Urothelium cell line (cell line): ENCODE data around the gene WDHD1.
"Not testable (repeated sequence)": the region's sequence is repeated elsewhere in the genome, so short reads cannot be mapped to it uniquely, and the experiment has no call there.

Experiments
- DNase-seq: peaks from one replicate; pipeline ENCODE4 v3.0.0; 2011; ENCODE audit warnings: low spot score, mixed read lengths
- FAIRE-seq: peaks from 2 replicates; lab custom pipeline; 2011; peaks lifted over from hg19 to GRCh38; lab: Jason Lieb, UNC

Gene WDHD1

DNA sequence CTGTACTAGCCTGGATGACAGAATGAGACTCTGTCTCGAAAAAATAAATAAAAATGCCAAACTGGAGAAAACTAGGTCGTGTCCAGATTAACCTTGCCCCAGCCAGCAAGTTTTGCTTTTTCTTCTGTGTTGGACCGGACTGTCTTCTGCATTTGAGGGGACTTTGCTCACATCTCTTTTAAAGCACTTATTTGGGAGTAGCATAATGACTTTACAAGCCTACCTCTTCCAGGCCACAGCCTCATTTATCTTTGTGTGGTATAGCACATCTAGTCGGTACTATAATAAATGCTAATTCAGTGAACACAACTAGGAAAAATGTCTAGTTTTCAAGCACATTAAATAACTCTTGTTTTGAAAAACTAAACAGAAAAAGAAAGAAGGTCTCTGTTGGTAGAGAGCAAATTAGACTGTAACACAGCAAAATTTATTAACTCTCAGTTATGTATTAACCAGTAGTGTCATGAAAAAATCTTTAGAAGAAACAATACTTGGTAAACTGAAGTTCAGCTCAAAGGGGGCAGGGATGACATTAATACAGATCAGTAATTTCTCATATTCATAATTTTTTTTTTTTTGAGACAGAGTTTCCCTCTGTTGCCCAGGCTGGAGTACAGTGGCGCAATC lies 52.0 kb downstream of the WDHD1 start:
- DNase-seq (no peak), FAIRE-seq (peak; percentile 61)

DNA sequence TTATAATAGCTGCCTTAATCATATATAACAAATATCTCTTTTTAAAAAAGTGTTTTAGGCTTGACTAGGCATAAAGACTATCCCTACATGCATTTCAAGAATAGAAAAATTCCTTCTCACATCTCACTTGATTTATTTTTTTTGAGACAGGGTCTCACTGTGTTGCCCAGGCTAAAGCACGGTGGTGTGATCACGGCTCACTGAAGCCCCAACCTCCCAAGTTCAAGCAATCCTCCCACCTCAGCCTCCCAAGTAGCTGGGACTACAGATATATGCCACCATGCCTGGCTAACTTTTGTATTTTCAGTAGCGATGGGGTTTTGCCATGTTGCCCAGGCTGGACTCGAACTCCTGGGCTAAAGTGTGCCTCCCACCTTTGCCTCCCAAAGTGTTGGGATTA lies 59.4 kb downstream of the WDHD1 start:
- FAIRE-seq = no peak
- DNase-seq = no peak

DNA sequence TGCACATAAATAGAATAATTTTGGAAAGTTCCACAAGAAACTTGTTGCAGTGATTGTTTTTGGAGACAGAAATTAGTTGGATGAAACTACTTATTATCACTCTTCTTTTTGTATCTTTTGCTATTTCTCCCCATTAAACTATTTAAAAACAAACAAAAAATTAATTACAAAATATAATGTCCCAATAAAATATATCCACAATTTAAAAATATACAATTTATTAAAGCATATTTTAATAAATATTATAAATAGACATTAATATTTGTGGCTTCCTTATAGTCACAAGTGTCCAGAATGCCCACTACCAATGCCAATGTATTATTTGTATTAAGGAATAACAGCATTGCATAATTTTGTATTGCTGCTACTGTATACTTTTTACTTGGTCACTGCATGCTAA lies 71.8 kb downstream of the WDHD1 start:
- no peak for DNase-seq
- no peak for FAIRE-seq

DNA sequence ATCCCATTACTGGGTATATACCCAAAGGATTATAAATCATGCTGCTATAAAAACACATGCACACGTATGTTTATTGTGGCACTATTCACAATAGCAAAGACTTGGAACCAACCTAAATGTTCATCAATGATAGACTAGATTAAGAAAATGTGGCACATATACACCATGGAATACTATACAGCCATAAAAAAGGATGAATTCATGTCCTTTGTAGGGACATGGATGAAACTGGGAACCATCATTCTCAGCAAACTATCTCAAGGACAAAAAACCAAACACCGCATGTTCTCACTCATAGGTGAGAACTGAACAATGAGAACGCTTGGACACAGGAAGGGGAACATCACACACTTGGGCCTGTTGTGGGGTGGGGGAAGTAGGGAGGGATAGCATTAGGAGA lies 73.3 kb downstream of the WDHD1 start:
- not testable (repeated sequence) for FAIRE-seq, DNase-seq

DNA sequence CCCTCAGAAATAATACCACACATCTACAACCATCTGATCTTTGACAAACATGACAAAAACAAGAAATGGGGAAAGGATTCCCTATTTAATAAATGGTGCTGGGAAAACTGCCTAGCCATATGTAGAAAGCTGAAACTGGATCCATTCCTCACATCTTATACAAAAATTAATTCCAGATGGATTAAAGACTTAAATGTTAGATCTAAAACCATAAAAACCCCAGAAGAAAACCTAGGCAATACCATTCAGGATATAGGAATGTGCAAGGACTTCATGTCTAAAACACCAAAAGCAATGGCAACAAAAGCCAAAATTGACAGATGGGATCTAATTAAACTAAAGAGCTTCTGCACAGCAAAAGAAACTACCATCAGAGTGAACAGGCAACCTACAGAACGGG lies 74.1 kb downstream of the WDHD1 start:
- not testable (repeated sequence) for DNase-seq, FAIRE-seq

DNA sequence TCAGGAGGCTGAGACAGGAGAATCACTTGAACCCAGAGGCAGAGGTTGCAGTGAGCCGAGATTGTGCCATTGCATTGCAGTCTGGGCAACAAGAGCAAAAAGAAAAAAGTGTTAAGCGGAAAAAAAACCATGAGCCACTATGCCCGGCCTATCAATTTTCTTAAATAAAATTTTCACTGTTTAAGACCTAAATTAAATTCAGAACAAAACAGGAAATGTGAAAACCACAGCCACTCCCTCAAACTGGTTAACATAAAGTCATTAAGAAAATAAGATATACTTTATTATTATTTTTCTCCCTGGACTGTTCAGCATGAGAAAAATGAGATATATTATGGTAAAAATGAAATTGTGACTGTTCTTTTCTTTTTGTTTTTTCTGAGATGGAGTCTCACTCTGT lies 79.7 kb downstream of the WDHD1 start:
- DNase-seq (no peak), FAIRE-seq (no peak)

DNA sequence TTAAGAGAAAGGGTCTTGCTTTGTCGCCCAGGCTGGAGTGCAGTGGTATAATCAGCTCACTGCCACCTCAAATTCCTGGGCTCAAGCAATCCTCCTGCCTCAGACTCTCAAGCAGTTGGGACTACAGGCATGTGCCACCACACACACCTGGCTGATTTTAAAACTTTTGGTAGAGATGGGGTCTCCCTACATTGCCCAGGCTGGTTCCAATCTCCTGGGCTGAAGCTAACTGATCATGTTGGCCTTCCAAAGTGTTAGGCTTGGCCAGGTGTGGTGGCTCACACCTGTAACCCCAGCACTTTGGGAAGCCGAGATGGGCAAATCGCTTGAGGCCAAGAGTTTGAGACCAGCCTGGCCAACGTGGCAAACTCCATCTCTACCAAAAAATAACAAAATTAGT lies 80.4 kb downstream of the WDHD1 start:
- DNase-seq = no peak
- no peak for FAIRE-seq

DNA sequence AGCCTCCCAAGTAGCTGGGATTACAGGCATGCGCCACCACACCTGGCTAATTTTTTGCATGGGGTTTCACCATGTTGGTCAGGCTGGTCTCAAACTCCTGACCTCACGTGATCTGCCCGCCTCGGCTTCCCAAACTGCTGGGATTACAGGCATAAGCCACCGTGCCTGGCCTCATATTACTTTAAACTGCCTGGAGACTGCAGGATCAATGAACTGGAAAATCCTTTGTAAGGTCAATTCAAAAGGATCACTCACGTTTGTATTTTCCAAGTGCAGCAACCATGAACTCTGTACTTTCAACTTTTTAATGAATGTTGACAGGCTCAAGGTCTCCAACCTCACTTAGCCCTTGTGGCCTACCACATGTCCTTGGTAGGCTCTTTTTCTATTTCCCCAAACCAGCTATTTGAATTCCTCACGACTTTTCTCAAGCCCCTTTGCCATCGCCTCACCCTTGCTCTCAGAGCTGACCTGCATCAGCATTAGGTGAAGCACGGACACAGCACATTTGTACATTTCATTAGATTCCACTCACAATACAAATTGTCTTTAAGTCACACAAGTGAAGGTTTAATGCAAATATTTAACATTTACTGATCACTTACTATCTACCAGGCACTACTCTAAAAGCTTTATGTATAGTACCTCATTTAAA lies 82.0 kb downstream of the WDHD1 start:
- DNase-seq = no peak
- FAIRE-seq = no peak

DNA sequence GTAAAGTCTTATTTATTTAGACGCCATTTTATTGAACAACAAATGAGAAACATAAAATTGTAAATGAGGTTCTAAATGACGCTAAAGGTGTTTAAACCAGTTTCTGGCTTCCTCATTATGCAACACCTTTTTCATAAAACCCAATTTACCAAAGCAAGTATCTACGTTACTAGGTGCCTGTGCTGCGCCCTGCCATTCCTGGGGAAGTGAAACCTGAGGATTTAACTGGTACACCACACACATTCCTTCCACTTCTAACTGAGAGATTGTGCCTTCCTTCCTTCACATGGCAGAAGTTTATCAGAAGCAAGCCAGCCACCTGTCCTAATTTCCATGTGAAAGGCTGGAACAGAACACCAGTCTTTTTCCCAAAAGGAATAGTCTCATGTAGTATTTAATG lies 84.0 kb downstream of the WDHD1 start:
- FAIRE-seq = no peak
- DNase-seq = no peak

DNA sequence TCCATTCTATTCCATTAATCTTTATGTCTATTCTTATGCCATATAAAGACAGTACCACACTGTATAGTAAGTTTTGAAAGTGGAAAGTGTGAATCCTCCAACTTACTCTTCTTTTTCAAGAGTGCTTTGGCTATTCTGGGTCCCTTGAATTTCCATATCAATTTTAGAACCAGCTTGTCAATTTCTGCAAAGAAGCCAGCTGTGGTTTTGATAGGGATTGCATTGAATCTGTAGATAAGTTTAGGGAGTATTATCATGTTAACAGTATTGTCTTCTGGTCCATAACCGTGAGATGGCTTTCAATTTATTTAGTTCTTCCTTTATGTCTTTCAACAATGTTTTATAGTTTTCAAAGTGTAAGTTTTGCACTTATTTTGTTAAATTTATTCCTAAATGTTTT lies 90.1 kb downstream of the WDHD1 start:
- FAIRE-seq (no peak), DNase-seq (no peak)

DNA sequence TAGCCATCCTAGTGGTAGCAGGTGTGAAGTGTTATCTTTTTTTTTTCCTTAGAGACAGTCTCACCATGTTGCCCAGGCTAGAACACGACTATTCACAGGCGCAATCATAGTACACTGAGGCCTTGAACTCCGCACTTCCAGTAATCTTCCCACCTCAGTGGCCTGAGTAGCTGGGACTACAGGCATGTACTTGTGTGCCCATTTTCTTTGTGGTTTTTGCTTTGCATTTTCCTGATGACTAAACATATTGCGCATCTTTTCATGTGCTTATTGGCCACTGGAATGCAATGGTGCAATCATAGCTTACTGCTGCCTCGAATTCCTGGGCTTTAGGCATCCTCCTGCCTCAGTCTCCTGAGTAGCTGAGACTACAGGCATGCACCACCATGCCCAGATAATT lies 90.9 kb downstream of the WDHD1 start:
- FAIRE-seq (no peak), DNase-seq (no peak)

DNA sequence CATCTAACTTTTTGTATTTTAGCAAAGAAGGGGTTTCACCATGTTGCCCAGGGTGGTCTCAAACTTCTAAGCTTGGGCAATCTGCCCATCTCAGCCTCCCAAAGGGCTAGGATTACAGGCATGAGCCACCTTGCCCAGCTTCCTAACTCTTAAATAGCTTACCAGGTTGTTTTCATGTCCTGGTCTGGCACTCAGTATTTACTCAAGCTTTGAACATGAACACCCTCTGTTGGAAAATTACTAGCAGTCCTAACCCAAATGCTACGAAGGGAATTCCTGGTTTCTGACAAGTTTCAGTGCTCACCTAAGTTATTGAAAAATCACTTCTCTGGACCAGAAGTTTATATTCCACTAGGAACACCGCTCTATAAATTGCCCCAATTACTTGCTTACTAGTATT lies 91.8 kb downstream of the WDHD1 start:
- DNase-seq (no peak), FAIRE-seq (no peak)

DNA sequence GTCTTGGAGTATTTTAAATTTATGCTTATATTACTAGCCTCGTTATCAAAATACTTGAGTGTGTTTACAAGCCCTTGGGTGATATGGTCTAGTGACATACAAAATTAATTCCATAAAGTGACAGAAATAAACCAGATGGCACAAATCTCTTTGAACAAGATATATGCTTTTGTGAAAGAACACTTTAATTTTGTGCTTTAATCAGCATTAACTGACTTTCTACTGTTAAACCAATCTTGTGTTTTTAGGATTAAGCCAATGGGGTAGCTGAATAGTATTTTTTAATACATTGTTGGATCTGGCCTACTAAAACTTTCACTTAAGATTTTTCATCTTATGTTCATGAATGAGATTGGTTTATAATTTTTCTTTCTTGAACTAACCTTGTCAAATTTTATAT lies 93.9 kb downstream of the WDHD1 start:
- FAIRE-seq (no peak), DNase-seq (no peak)

DNA sequence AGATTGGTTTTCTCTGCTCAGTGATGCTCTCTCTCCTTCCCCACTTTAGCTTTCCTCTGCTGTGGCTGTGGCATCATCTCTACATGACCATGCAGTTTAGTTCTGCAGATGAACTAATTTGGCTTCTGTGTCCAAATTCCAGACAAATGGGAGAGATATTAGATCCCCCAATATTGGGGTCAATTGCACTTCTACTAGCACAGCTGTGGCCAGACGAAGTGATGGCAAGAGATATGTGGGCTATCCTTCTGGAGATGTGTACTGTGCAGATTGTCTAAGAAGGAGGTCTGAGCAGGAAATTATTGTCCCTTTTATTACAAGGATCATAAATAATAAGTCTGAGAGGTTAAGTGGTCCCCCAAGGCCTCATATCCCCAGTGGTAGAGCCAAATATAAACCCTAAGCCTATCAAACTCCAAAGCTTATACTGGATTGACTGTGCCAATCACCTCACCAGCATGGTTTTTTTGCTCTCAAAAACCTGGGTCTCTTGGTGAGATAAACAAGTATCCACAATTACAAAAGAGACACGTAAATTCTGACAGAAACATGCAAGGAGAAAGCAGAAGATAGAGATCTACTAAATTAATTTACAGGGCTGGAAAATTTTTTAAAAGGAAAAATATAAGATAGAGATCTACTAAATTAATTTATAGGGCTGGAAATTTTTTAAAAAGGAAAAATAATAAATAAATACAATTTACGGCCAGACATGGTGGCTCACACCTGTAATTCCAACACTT lies 95.1 kb downstream of the WDHD1 start:
- peak; percentile 65 for FAIRE-seq
- DNase-seq = no peak

DNA sequence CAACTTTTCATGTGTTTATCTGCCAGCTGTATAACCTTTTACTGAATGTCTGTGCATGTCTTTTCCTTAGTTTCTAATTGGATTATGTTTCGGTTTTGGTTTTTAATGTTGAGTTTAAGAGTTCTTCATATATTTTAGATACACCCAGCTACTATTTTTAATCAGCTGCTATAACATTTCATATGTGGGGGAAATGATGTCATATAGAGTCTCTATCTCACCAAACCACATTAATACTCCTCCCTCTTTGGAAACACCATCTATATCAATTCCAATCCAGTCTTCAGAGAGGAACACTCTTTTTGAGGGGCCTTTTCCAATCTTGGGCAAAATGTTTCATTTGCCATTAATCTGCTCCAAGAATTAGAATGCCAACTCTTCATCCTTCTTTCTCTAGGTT lies 95.8 kb downstream of the WDHD1 start:
- FAIRE-seq = no peak
- DNase-seq = no peak

DNA sequence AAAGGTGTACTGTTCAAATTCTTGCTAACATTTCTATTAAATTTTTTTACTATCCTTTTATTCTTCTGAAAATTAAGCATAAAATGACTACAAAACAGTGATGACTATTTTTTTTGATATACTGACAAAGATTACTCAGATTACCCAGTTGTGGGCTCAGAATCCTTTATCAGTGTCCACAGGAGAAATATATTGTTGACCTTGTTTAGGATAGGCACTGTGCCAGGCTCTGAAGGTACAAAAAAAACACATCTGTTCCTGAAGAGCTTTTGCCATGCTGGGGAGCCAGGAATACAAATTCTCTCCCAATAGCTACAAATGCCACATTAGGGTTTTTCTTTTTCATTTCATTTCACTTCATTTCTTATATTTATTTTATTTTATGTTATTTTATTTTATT lies 97.3 kb downstream of the WDHD1 start:
- no peak for DNase-seq
- FAIRE-seq = no peak

DNA sequence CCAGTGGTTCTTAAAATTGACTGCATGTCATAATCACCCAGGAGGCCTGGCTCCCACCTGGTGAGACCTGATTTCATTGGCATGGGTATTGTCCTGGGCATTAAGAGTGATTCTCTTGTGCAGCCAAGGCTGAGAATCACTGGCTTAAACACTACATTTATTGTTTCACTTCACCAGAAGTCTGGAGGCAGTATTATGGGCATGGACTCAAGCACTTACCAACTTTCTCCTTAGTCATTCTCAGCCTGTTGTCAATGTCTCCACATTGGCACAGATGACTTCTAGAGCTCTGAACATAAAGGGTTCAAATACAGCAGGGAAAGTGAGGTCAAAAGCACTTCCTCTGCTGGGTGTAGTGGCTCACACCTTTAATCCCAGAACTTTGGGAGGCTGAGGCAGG lies 98.7 kb downstream of the WDHD1 start:
- no peak for FAIRE-seq
- no peak for DNase-seq

DNA sequence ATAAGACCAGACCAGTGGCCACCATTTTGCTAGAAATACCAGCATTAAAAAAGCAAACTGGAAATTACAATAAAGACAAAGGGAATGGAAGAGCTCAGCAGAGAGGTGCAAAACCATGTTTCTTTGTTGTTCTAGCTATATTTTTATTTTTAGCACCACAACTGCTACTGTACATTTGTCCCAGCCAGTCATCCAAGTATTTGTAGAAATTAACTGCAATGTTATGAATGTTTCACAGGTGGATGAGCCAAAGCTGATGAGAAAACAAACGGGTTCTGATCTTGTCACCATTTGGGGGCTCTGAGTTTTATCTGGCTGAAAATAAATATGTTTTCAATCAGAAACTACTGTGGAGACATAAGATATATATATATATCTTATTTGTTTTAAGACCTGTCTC lies 99.3 kb downstream of the WDHD1 start:
- FAIRE-seq = no peak

DNA sequence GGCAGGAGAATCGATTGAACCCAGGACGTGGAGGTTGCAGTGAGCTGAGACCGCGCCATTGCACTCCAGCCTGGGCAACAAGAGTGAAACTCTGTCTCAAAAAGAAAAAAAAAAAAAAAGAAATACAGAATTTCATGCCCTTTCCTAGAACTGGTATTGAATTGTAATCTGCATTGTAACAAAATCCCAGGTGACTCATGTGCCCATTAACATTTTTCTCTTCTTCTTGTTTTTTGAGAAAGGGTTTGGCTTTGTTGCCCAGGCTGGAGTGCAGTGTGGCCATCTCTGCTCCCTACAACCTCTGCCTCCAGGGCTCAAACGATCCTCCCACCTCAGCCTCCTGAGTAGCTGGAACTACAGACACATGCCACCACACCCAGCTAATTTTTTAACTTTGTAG lies 100.3 kb downstream of the WDHD1 start:
- FAIRE-seq, DNase-seq: not testable (repeated sequence)

More for the DNA sequence above, 99.3 kb downstream of the WDHD1 start:
- DNase-seq = no peak

DNA sequence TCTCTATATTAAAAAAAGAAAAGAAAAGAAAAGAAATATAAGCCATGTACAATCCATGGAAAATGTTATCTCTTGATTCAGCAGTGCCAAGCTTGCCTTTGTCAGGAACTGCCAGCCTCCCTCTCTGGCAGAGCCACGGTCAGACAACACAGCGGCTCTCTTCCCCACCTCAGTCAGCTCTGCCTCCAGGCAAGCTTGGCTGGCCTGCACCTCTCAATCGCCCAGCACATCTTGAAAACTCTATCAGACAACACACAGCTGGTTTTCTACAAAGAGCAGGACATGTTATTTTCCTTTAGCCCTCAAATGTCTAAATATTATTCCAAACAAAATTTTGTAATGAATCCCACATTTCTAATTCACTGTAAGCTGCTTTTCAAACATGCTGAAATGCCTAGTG lies 104.3 kb downstream of the WDHD1 start:
- DNase-seq (no peak), FAIRE-seq (no peak)

DNA sequence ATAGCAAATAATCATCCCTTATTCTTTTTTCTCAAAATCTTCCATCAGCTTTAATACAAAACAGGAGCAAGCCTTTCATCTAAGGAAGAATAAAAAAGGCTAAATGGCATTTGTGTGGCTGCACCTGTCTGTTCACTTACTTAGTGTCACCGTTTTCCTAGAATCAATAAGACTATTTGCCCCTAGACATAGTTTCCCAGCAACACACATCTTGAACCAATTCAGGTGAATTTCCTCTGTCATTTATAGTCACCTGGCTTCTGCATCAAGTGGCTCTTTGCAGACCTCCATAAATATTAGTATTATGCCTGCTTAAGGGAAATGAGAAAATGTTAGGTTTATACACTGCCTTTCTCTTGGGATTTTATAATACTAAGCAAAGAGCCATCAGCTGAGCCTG lies 106.8 kb downstream of the WDHD1 start:
- DNase-seq (no peak), FAIRE-seq (no peak)

DNA sequence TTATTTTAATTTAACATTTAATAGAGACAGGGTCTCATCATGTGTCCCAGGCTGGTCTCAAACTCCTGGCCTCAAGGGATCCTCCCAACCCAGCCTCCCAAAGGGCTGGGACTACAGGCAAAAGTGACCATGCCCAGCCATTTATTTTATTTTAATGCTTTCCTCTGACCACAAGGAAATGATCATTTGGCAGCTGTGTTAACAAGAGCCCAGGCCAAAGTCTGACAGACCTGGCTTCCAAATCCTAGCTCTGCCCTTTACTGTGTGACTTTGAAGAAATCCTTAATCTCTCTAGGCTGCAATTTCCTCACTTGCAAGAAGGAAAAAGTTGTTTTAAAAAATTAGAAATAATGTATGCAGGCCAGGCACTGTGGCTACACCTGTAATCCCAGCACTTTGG lies 107.6 kb downstream of the WDHD1 start:
- no peak for DNase-seq
- no peak for FAIRE-seq
